ENCODE measurements around the gene DNAAF9. TPM values are rescaled to one million over a fixed set of nuclear protein-coding genes. Genes with fewer than 3 reads are reported as not detected.

DNAAF9 gene
- total and polyA plus RNA-seq, 2 of the 8 experiments (the other 6 are each of a cell fraction or from before 2014, with no cell fraction given), result 2.6 to 5.7 TPM

- TF ChIP-seq SP2 (IDR thresholded peaks at IDR 0.05; ENCODE audit: low read length), result no peak
- no peak for TF ChIP-seq POLR2A (IDR thresholded peaks at IDR 0.05; ENCODE audit: control extremely low read depth in 1 of 2, low read depth in 2 of 2, low read length in 2 of 2)
- no peak for TF ChIP-seq EZH2 (IDR thresholded peaks at IDR 0.05; ENCODE audit: low read depth, low read length, severe bottlenecking)
- TF ChIP-seq MAX (IDR thresholded peaks at IDR 0.05), result no peak
- no peak for TF ChIP-seq GTF2F1 (IDR thresholded peaks at IDR 0.05; ENCODE audit: borderline replicate concordance, low read depth, low read length)
- TF ChIP-seq NANOG (IDR thresholded peaks at IDR 0.05; ENCODE audit: insufficient read depth, low read depth, low read length, poor library complexity, severe bottlenecking), result no peak
These were observed 44.7 kb upstream of the DNAAF9 start (continued) for GRCh38 chr20:3452136-3452535.
